NCI-H2171 (cell line): ENCODE measurements around the gene CCDC97.
"Not testable (repeated sequence)": the region's sequence is repeated elsewhere in the genome, so short reads cannot be mapped to it uniquely, and the experiment has no call there.

Source experiments
- DNase-seq: peaks from one replicate; lab custom pipeline; 2025; lab: John Stamatoyannopoulos, UW

Gene CCDC97

DNA sequence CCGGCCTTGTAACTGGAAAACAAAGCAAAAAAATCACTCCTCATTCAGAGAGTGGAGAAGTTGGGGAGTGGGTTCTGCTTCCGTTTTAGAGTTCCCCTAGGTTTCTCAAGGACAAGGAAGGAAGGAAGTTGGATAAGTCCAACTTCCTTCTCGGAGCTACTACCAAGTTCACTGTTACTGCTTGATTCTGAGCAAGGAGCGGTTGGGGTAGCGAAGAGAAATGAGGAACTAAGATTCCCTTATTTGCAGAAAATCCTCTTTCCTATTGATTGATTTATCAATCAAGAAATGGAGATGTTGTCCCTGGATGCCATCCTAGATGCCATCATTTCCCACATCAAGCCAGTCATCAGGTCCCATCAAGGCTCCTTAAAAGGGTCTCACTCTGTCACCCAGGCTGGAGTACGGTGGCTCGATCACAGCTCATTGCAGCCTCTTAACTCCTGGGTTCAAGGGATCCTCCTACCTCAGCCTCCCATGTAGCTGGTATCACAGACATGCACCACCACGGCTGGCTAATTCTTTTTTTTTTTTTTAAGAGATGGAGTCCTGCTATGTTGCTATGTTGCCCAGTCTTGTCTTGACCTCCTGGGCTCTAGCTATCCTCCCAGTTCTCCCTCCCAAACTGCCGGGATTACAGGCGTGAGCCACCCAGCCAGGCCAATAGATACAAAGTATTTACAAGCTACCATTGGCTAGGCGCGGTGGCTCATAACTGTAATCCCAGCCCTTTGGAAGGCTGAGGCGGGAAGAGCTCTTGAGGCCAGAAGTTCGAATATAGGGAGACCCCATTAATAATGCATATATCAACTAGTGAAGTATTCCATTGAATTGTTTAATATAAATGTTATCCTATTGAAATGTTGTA, 54.8 kb downstream of the CCDC97 start:
- no peak for DNase-seq

DNA sequence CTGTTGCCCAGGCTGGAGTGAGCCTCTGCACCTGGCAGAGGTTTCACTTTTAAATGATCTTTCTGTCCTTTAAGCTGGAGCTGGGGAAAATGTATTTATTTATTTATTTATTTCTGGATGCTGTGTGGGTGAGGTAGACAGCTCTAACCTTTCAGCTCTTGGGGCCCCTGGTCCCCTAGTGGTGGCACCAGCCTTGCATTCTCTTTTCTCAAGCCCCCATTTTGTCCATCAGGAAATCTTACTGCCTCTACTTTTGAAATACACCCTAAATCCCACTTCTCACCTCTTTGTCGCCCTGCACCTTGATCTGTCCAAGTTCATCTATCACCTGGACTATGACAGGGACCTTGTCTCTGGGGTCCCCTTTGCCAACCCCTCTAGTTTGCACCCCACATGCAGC, 56.1 kb downstream of the CCDC97 start:
- DNase-seq = no peak

- no peak for DNase-seq
These were observed 57.9 kb downstream of the CCDC97 start for GRCh38 chr19:41367848-41368301.

- no peak for DNase-seq
These were observed 59.8 kb downstream of the CCDC97 start for GRCh38 chr19:41369769-41370168.

GRCh38 chr19:41371119-41371518, 61.1 kb downstream of the CCDC97 start:
- DNase-seq = not testable (repeated sequence)

DNA sequence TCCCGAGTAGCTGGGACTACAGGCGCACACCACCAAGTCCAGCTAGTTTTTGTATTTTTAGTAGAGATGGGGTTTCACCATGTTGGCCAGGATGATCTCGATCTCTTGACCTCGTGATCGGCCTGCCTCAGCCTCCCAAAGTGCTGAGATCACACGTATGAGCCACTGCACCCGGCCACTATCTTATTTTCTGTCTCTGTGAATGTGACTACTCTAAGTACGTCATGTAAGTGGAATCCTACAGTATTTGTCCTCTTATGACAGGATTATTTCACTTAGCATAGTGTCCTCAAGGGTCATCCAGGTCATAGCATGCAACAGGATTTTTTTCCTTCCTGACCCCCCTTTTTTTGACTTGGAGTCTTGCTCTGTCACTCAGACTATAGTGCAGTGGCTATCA, 61.6 kb downstream of the CCDC97 start:
- no peak for DNase-seq

- no peak for DNase-seq
These were observed 62.5 kb downstream of the CCDC97 start for GRCh38 chr19:41372501-41372900.

DNA sequence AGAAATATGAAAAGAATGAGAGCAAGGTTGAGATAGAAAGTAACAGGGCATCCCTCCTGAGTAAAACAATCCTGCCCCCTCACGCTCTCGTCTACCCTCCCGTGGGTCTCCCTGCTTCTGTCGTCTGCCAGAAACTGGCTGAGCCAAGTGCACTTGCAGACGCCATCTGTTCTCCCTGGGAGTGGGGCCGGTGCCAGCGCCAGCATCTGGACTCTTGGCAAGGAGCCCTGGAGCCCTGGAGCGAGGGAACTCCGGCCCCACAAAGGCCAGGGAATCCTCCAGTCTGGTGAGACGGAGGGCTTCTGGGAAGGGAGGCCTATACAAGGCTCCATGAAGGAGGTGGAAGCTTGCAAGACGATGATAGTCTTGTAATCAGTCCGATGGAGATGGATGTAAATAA, 64.0 kb downstream of the CCDC97 start:
- DNase-seq = peak; percentile 90
